Heart left ventricle (tissue), 13 donors: ENCODE measurements around the gene PRR5L.

ENCODE experiments used
- POLR2A ChIP-seq, 2 donors: fragments of 450-650 bp; IDR thresholded peaks; one replicate each; pipeline ENCODE4 v1.6.1; 2017; ENCODE audit warnings: antibody characterized with exemption in 2 of 2, mild to moderate bottlenecking in 2 of 2, moderate library complexity in 2 of 2
- TF ChIP-seq, protein P1 (sequence below), 12 donors: fragments of 200-600 bp; sonication (generic) in 4 of 12; IDR thresholded peaks; one replicate each; pipeline versions ENCODE4 v1.5.0 to v1.8.0; 2018 to 2022; ENCODE audit warnings: antibody characterized with exemption in 12 of 12, mild to moderate bottlenecking in 5 of 12
- donor health status: ischemic (EF 13 %, LVEDD 7.1; RV severe dilation, severe dysfunction).
- donor health status: DM: no; HTN: yes; CAD: no.
- donor health status: DM: no; HTN: no; CAD: no.
- donor health status: ischemic (EF 25% LVEDD 6.9; RV normal size, moderate dysfunction).
- donor health status: ischemic (EF 25% LVEDD 5.7; RV mildly dilated, moderate dysfunction).
- donor health status: ischemic (EF 35%, LVEDD 5.7; RV mildly dilated, moderate dysfunction).
- donor health status: nonischemic (EF 11% LVEDD 7.7; RV severe dilation, severe dysfunction).
- donor health status: DM: yes; HTN: yes; CAD: no.
- donor health status: PGD.
- donor health status: ischemic (EF 29% LVEDD 5.4; RV normal size, mild dysfunction).
- donor health status: nonischemic (EF 23%, LVEDD 6.1; RV moderate dilation, normal function).

DNA sequence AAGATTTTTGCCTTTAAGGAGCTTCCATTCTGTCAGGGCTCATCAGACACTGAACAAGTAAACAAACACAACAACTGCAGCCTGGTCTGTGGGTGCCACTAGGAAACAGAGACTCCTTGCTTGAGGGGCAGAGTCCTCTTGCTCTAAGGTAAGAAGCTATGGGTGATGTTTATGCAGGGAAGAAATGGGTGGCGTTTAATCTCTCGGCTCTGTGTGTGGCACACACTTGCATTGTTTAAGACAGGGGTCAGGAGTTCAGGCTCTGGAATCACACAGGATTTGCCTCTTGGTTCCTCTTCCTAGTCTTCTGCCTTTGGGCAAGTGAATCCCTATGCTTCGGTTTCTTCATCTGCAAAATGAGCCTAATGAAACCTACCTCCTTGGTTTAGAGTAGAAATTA is 90.3 kb downstream of the PRR5L start:
- TF ChIP-seq, protein P1, sequence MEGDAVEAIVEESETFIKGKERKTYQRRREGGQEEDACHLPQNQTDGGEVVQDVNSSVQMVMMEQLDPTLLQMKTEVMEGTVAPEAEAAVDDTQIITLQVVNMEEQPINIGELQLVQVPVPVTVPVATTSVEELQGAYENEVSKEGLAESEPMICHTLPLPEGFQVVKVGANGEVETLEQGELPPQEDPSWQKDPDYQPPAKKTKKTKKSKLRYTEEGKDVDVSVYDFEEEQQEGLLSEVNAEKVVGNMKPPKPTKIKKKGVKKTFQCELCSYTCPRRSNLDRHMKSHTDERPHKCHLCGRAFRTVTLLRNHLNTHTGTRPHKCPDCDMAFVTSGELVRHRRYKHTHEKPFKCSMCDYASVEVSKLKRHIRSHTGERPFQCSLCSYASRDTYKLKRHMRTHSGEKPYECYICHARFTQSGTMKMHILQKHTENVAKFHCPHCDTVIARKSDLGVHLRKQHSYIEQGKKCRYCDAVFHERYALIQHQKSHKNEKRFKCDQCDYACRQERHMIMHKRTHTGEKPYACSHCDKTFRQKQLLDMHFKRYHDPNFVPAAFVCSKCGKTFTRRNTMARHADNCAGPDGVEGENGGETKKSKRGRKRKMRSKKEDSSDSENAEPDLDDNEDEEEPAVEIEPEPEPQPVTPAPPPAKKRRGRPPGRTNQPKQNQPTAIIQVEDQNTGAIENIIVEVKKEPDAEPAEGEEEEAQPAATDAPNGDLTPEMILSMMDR (IDR thresholded peaks at IDR 0.05), result no peak
- TF ChIP-seq POLR2A (IDR thresholded peaks at IDR 0.05), result no peak
